Body of pancreas (tissue), 4 donors: ENCODE data around the gene SSU72. TPM values are rescaled to one million over a fixed set of nuclear protein-coding genes. Genes with fewer than 3 reads are reported as not detected.
A peak's percentile ranks its signal among the peaks of the same experiment; 100 is the strongest.

Source experiments
- ATAC-seq: fragments of 150-250 bp; one replicate; pipeline ENCODE4 v1.9.1; 2016
- DNase-seq, 4 donors: peaks; one replicate each; pipeline ENCODE4 v3.0.0-alpha.2; 2019
- H3K27ac ChIP-seq, 4 donors: fragments of 200-600 bp; sonication (generic); 1 replicate in 3 of 4; 2 replicates in 1 of 4; pipeline versions ENCODE4 v1.5.1 to v1.6.1; 2016 to 2019; ENCODE audit warnings: mild to moderate bottlenecking in 1 of 4, mixed read lengths in 1 of 4, moderate library complexity in 1 of 4
- H3K27me3 ChIP-seq, 2 donors: fragments of 200-600 bp; sonication (generic); one replicate each; pipeline ENCODE4 v1.6.0; 2016; ENCODE audit warnings: mild to moderate bottlenecking in 1 of 2
- H3K36me3 ChIP-seq, 2 donors: fragments of 200-600 bp; sonication (generic); replicated peaks in 1 of 2; 2 replicates each; pipeline ENCODE4 v1.5.1; 2016; ENCODE audit warnings: low read depth in 2 of 2; ENCODE audit not compliant: insufficient read depth in 1 of 2
- H3K4me1 ChIP-seq: fragments of 200-600 bp; sonication (generic); one replicate; pipeline ENCODE4 v1.6.0; 2016
- H3K4me3 ChIP-seq, 2 donors: fragments of 200-600 bp; sonication (generic); 1 replicate in 1 of 2; 2 replicates in 1 of 2; pipeline ENCODE4 v1.5.1; 2016 to 2019
- H3K9me3 ChIP-seq, 3 donors: fragments of 200-600 bp; sonication (generic); 1 replicate in 2 of 3; 2 replicates in 1 of 3; pipeline ENCODE4 v1.5.1; 2016
- CTCF ChIP-seq, 7 experiments: fragments of 450-650 bp in 4 of 7; fragments of 200-600 bp in 3 of 7; sonication (generic) in 3 of 7; IDR thresholded peaks; one replicate each; pipeline ENCODE4 v1.5.1; 2016 to 2019; ENCODE audit warnings: antibody characterized with exemption in 7 of 7
- POLR2A ChIP-seq, 3 donors: fragments of 450-650 bp; IDR thresholded peaks; one replicate each; pipeline ENCODE4 v1.6.1; 2016; ENCODE audit warnings: antibody characterized with exemption in 3 of 3, mild to moderate bottlenecking in 2 of 3
- WGBS, 2 donors: methylation state at CpG; one replicate each; pipeline ENCODE4 v1.1.5; 2017; 5-methylcytosine and 5-hydroxymethylcytosine counted together
- intact Hi-C: fragments of 100-400 bp; cut with DNase I; formaldehyde crosslinking; loops from one replicate; pipeline ENCODE4 v1.15.1; 2023
- total RNA-seq, 2 donors: library from RNA; depleted of rRNA; stranded (reverse); fragments of >200 nt; gene quantifications; one replicate each; pipeline ENCODE4 v1.1.0, GENCODE V29; 2016

SSU72 gene
- total RNA-seq, 2 donors from 2014 or later: 82.1 to 113 TPM

DNA sequence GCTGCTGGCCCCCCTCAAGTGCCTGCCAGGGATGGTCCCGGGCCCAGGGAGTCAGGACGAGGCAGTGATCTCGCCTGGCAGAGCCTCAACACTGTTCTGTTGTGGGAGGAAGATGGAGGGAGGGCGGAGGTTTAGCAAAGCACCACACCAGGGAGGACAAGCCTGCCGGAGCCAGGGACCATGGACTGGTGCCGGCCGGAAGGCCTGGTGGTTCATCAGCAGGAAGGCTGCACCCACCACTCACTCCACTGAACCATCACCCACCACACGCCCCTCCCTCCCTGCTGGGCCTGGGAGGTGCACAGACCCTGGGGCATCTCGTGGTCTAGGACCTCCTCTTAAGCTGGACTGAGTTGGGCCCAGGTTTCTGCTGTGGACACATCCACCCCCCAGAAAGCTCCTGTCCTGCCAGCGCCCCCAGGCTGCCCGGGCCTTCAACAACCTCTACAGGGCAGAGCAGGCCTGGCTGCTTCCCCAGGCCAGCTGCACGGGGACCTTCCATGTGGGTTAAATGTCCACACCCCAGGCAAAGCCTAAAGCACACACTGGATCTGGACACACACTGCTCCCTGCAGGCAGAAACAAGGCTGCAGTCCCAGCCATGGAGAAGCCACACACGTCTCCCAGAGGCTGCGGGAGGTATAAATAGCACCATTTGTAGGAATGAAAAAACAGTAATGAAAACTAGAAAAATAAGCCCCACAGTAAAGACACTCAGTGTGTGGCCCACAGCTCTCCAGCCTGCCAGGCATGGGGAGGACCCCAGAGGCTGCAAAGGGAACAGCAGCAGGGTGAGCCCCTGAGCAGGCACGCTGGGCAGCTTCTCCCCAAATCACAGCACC lies 23.9 kb downstream of the SSU72 start:
- intact Hi-C loops: no loop called here
- no peaks in the 10 kb centered on the region for H3K36me3 ChIP-seq
- no peaks in the 10 kb centered on the region for H3K9me3 ChIP-seq
- no peak overlapping the region for H3K4me3 ChIP-seq
- TF ChIP-seq POLR2A (IDR thresholded peaks at IDR 0.05): no peak
- peak in 5 of 7 experiments; percentile 19 to 43 (median 27) for TF ChIP-seq CTCF (IDR thresholded peaks at IDR 0.05)
- ATAC-seq (peak; percentile 55), DNase-seq (peak in 2 of 4 donors; percentile 26 to 41)
- H3K27ac ChIP-seq: peak overlapping the region in 2 of 4 donors; percentile 18 to 48
- H3K4me1 ChIP-seq: peaks cover 17% of the 10 kb centered on the region
- no peaks in the 10 kb centered on the region for H3K27me3 ChIP-seq
- WGBS, 2 donors: 57 to 58% methylated on average over 14 to 15 of the region's 15 CpGs

- H3K27me3 ChIP-seq: no peaks in the 10 kb centered on the region
- intact Hi-C loops: no loop called here
- peaks cover 17% of the 10 kb centered on the region for H3K4me1 ChIP-seq
- 75 to 78% methylated on average over 7 of the region's 7 CpGs for WGBS, 2 donors
- no peak for DNase-seq
- ATAC-seq: no peak
- H3K36me3 ChIP-seq: no peaks in the 10 kb centered on the region
- no peak overlapping the region for H3K4me3 ChIP-seq
- H3K27ac ChIP-seq: no peak overlapping the region
- TF ChIP-seq CTCF (IDR thresholded peaks at IDR 0.05): no peak
- no peak for TF ChIP-seq POLR2A (IDR thresholded peaks at IDR 0.05)
- H3K9me3 ChIP-seq: no peaks in the 10 kb centered on the region
Measured at GRCh38 chr1:1550087-1550486, 24.6 kb downstream of the SSU72 start.

DNA sequence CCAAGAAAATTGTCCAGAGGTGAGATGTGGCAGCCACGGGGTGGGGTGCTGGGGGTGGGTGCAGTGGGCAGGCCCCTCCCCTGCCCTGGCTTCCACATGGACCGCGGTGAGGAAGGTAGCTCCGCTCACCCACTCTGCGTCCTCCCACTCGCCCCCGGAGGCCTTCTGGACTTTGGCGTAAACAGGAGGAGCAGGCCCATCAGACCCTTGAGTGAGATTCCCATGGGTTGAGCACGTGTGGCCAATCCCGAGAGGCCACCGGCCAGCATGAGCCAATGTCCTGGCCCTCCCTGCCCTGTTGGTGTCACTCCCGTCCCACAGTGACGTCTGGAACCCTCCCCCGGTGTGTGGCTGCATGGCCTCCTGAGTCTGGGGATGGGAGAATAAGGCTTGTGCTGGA lies 26.1 kb downstream of the SSU72 start:
- no peak overlapping the region for H3K27ac ChIP-seq
- no peak for DNase-seq
- ATAC-seq: no peak
- H3K9me3 ChIP-seq: no peaks in the 10 kb centered on the region
- no peaks in the 10 kb centered on the region for H3K36me3 ChIP-seq
- TF ChIP-seq POLR2A (IDR thresholded peaks at IDR 0.05): no peak
- no peak for TF ChIP-seq CTCF (IDR thresholded peaks at IDR 0.05)
- WGBS, 2 donors: 82 to 88% methylated on average over 12 to 14 of the region's 14 CpGs
- no peaks in the 10 kb centered on the region for H3K27me3 ChIP-seq
- peaks cover 17% of the 10 kb centered on the region for H3K4me1 ChIP-seq
- H3K4me3 ChIP-seq: no peak overlapping the region
- intact Hi-C loops: no loop called here

DNA sequence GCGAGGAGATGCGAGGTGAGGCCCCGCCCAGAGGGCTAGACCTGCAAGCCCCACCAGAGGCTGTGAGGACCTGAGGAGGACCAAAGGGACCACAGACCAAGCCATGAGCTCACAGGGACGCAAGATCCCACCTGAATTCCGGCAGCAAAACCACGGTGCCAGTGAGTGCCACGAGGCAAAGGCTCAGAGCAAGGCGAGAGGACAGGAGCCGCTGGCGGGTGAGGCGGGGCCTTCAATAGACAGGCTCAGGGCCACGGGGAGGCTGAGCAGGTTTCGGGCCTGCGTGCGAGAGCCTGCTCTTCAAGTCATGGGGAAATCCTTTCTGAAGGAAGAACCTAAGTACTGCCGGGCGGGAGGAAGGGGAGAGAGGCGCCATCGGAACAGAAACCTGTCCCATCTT lies 27.2 kb downstream of the SSU72 start:
- H3K9me3 ChIP-seq: no peaks in the 10 kb centered on the region
- no peaks in the 10 kb centered on the region for H3K36me3 ChIP-seq
- peaks cover 17% of the 10 kb centered on the region for H3K4me1 ChIP-seq
- TF ChIP-seq POLR2A (IDR thresholded peaks at IDR 0.05) (no peak), CTCF (IDR thresholded peaks at IDR 0.05) (no peak)
- no peak for DNase-seq
- intact Hi-C loops: no loop called here
- H3K27ac ChIP-seq: no peak overlapping the region
- ATAC-seq: no peak
- 91 to 94% methylated on average over 19 of the region's 19 CpGs for WGBS, 2 donors
- H3K4me3 ChIP-seq: no peak overlapping the region
- H3K27me3 ChIP-seq: no peaks in the 10 kb centered on the region

DNA sequence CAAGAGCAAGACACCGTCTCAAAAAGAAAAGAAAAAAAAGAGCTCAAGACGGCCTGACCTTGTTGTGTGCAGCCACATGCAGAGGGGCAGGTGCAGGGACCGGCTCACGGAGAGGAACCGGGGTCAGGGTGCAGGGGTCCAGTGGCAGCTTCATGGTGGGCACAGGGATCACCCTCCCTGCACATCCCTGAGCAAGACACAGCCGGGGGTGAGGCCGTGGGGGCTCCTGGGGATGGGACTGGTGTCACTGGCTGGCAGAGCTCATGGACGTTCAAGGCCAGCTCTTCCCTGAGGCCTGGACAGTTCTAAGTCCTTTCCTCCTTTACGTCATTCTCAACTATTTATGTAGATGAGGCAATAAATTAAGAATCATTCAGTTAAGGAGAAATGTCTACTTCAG lies 27.7 kb downstream of the SSU72 start:
- peaks cover 17% of the 10 kb centered on the region for H3K4me1 ChIP-seq
- no peaks in the 10 kb centered on the region for H3K27me3 ChIP-seq
- ATAC-seq (no peak), DNase-seq (no peak)
- TF ChIP-seq CTCF (IDR thresholded peaks at IDR 0.05) (no peak), POLR2A (IDR thresholded peaks at IDR 0.05) (no peak)
- no peak overlapping the region for H3K4me3 ChIP-seq
- no peak overlapping the region for H3K27ac ChIP-seq
- intact Hi-C loops: no loop called here
- no peaks in the 10 kb centered on the region for H3K9me3 ChIP-seq
- H3K36me3 ChIP-seq: no peaks in the 10 kb centered on the region
- WGBS, 2 donors: 87 to 91% methylated on average over 9 of the region's 9 CpGs
